Fibroblast of mammary gland (primary cell): ENCODE data around the gene TTC3.
"Not testable (repeated sequence)": the region's sequence is repeated elsewhere in the genome, so short reads cannot be mapped to it uniquely, and the experiment has no call there.

ENCODE experiments used
- DNase-seq: peaks from one replicate; pipeline ENCODE4 v3.0.0-alpha.2; 2010; ENCODE audit warnings: low read depth
- H3K4me3 ChIP-seq: 2 replicates; pipeline ENCODE4 v1.5.1; 2011; ENCODE audit warnings: low read depth, mild to moderate bottlenecking, low read length, moderate library complexity; ENCODE audit not compliant: control insufficient read depth
- CTCF ChIP-seq: conservative IDR thresholded peaks from 2 replicates; pipeline ENCODE4 v1.5.1; 2011; ENCODE audit warnings: low read depth, low read length, inconsistent platforms; ENCODE audit not compliant: control insufficient read depth, insufficient read depth

TTC3 gene

GRCh38 chr21:37219761-37220432, 146.8 kb downstream of the TTC3 start:
- peak; percentile 10 for DNase-seq
- no peak for TF ChIP-seq CTCF
- H3K4me3 ChIP-seq, result peak overlapping the region; percentile 70

- peak; percentile 60 for DNase-seq
- peak overlapping the region; percentile 70 for H3K4me3 ChIP-seq
- peak; percentile 30 for TF ChIP-seq CTCF
Measured at GRCh38 chr21:37220433-37220980, 147.5 kb downstream of the TTC3 start.

GRCh38 chr21:37220981-37221664, 148.1 kb downstream of the TTC3 start:
- peak overlapping the region; percentile 70 for H3K4me3 ChIP-seq
- TF ChIP-seq CTCF, result no peak
- DNase-seq, result peak; percentile 94

GRCh38 chr21:37222248-37222647, 149.2 kb downstream of the TTC3 start:
- not testable (repeated sequence) for DNase-seq, H3K4me3 ChIP-seq

- no peak overlapping the region for H3K4me3 ChIP-seq
- TF ChIP-seq CTCF, result no peak
- DNase-seq, result no peak
Measured at GRCh38 chr21:37223804-37224345, 150.8 kb downstream of the TTC3 start.

- TF ChIP-seq CTCF, result no peak
- no peak overlapping the region for H3K4me3 ChIP-seq
- no peak for DNase-seq
Measured at GRCh38 chr21:37224861-37225839, 152.1 kb downstream of the TTC3 start.
